K562 (cell line): ENCODE data around the gene GPR68. TPM values are rescaled to one million over a fixed set of nuclear protein-coding genes. Genes with fewer than 3 reads are reported as not detected.

Source experiments
- ATAC-seq: fragments of 200-7000 bp; cut with Tn5 transposase; 3 replicates; pipeline ENCODE4 v1.9.1; 2020; ENCODE audit warnings: moderate library complexity
- BruUV-seq: library from RNA; stranded (reverse); fragments of 400-500 nt; replicated peaks from 2 replicates; lab custom pipeline; 2021; lab: Mats Ljungman, UMichigan
- CTCF ChIA-PET: fragments of 300-600 bp; formaldehyde crosslinking; extraction: SDS; loops from one replicate; lab custom pipeline; 2021; ENCODE audit warnings: low intra/inter-chr PET ratio; lab: Yijun Ruan, JAX
- POLR2A ChIA-PET: fragments of 300-600, 350-650 bp; sonication (Branson Sonifier 250); formaldehyde crosslinking; extraction: SDS; loops from one replicate; lab custom pipeline; 2021; ENCODE audit warnings: antibody characterized with exemption, inconsistent platforms; lab: Yijun Ruan, JAX
- DNase-seq, 4 experiments: peaks; one replicate each; pipeline versions ENCODE4 v3.0.0 to v3.0.0-alpha.2; 2011 to 2018; ENCODE audit warnings: low spot score in 3 of 4, mixed read lengths in 3 of 4; ENCODE audit errors: extremely low read depth in 1 of 4
- FAIRE-seq: peaks from 2 replicates; lab custom pipeline; 2011; peaks lifted over from hg19 to GRCh38; lab: Jason Lieb, UNC
- H2AFZ ChIP-seq: 2 replicates; pipeline ENCODE4 v1.6.0; 2011; ENCODE audit warnings: low read depth, low read length, control low read depth, inconsistent platforms
- H3K27ac ChIP-seq: fragments of 200-600 bp; 3 replicates; pipeline ENCODE4 v1.8.0; 2011; ENCODE audit warnings: low read depth, mild to moderate bottlenecking, control low read depth, inconsistent platforms, low read length, moderate library complexity, mixed read lengths; ENCODE audit errors: extremely low read depth
- H3K27me3 ChIP-seq, 2 experiments: fragments of 300-600 bp in 1 of 2; 2 replicates in 1 of 2; 3 replicates in 1 of 2; pipeline versions ENCODE4 v1.6.0 to v1.8.0; 2011; ENCODE audit warnings: inconsistent platforms in 2 of 2, low read length in 2 of 2, mild to moderate bottlenecking in 1 of 2, mixed read lengths in 1 of 2, moderate library complexity in 1 of 2; ENCODE audit not compliant: control insufficient read depth in 2 of 2, insufficient read depth in 2 of 2
- H3K36me3 ChIP-seq: fragments of 300-600 bp; 3 replicates; pipeline ENCODE4 v1.8.0; 2011; ENCODE audit warnings: mild to moderate bottlenecking, low read length, inconsistent platforms; ENCODE audit not compliant: control insufficient read depth, insufficient read depth
- H3K4me1 ChIP-seq, 2 experiments: fragments of 200-600 bp in 1 of 2; replicated peaks in 1 of 2; 2 replicates in 1 of 2; 3 replicates in 1 of 2; pipeline versions ENCODE4 v1.5.1 to v1.8.0; 2011; ENCODE audit warnings: inconsistent platforms in 2 of 2, low read length in 2 of 2, mild to moderate bottlenecking in 1 of 2, mixed read lengths in 1 of 2, moderate library complexity in 1 of 2; ENCODE audit not compliant: control insufficient read depth in 2 of 2, insufficient read depth in 2 of 2
- H3K4me2 ChIP-seq: 2 replicates; pipeline ENCODE4 v1.6.1; 2011; ENCODE audit warnings: low read length, control low read depth, inconsistent platforms, mixed read lengths; ENCODE audit not compliant: insufficient read depth
- H3K4me3 ChIP-seq: fragments of 200-600 bp; sonication (generic), shearing (Covaris generic); 2 replicates; pipeline ENCODE4 v1.5.1; 2016; ENCODE audit warnings: control low read depth, inconsistent platforms
- H3K79me2 ChIP-seq: fragments of 200-600 bp; 3 replicates; pipeline ENCODE4 v1.8.0; 2011; ENCODE audit warnings: low read length, inconsistent platforms; ENCODE audit not compliant: control insufficient read depth, insufficient read depth
- H3K9ac ChIP-seq, 2 experiments: 2 replicates each; pipeline versions ENCODE4 v1.6.0 to v1.6.1; 2011; ENCODE audit warnings: low read depth in 2 of 2, low read length in 2 of 2, control low read depth in 1 of 2, inconsistent platforms in 1 of 2, mild to moderate bottlenecking in 1 of 2, mixed read lengths in 1 of 2; ENCODE audit not compliant: insufficient read depth in 1 of 2
- H3K9me1 ChIP-seq: one replicate; pipeline ENCODE4 v1.6.0; 2011; ENCODE audit warnings: inconsistent platforms, mild to moderate bottlenecking, low read length, moderate library complexity; ENCODE audit not compliant: control insufficient read depth, insufficient read depth
- H3K9me3 ChIP-seq: replicated peaks from 2 replicates; pipeline ENCODE4 v1.5.1; 2011; ENCODE audit warnings: low read depth, low read length, inconsistent platforms; ENCODE audit not compliant: control insufficient read depth, insufficient read depth
- H4K20me1 ChIP-seq: replicated peaks from 2 replicates; pipeline ENCODE4 v1.6.1; 2011; ENCODE audit warnings: low read length, inconsistent platforms, mixed read lengths; ENCODE audit not compliant: control insufficient read depth, insufficient read depth
- BMI1 ChIP-seq: fragments of 150-350 bp; IDR thresholded peaks from 2 replicates; pipeline ENCODE4 v1.6.1; 2014; ENCODE audit warnings: low read length
- KLF6 ChIP-seq: fragments of 250-450 bp; sonication (Bioruptor Pico); IDR thresholded peaks from 2 replicates; pipeline ENCODE4 v1.4.0; 2020; ENCODE audit warnings: mild to moderate bottlenecking, moderate library complexity, borderline replicate concordance
- NR1H2 ChIP-seq: sonication (generic); formaldehyde crosslinking; IDR thresholded peaks from 2 replicates; pipeline ENCODE4 v1.4.0; 2020; ENCODE audit warnings: mild to moderate bottlenecking, missing genetic modification reagents
- PATZ1 ChIP-seq: fragments of 250-450 bp; sonication (Bioruptor Pico); IDR thresholded peaks from 2 replicates; pipeline ENCODE4 v1.5.0; 2020; ENCODE audit warnings: mild to moderate bottlenecking, borderline replicate concordance
- PML ChIP-seq: IDR thresholded peaks from 2 replicates; pipeline ENCODE4 v1.6.1; 2012; ENCODE audit warnings: low read length, inconsistent platforms
- POLR2G ChIP-seq: fragments of 200-400 bp; formaldehyde crosslinking; IDR thresholded peaks from 2 replicates; pipeline ENCODE4 v1.6.1; 2017; ENCODE audit warnings: low read depth, mild to moderate bottlenecking, antibody characterized with exemption, low read length, moderate library complexity
- TAL1 ChIP-seq: fragments of 450-650 bp; IDR thresholded peaks from 2 replicates; pipeline ENCODE4 v1.6.1; 2016; ENCODE audit warnings: mild to moderate bottlenecking
- ZBED1 ChIP-seq: IDR thresholded peaks from 2 replicates; pipeline ENCODE4 v1.6.1; 2014
- ZFP91 ChIP-seq: sonication (generic); formaldehyde crosslinking; IDR thresholded peaks from 2 replicates; pipeline ENCODE4 v1.8.0; 2022; ENCODE audit warnings: mild to moderate bottlenecking, missing genetic modification reagents
- ZNF175 ChIP-seq: fragments of 200-800 bp; sonication (Bioruptor generic); IDR thresholded peaks from 2 replicates; pipeline ENCODE4 v1.6.1; 2016; ENCODE audit warnings: low read depth, mild to moderate bottlenecking, missing genetic modification characterization, missing compliant biosample characterization
- ZNF311 ChIP-seq: fragments of 250-450 bp; sonication (Bioruptor Pico); IDR thresholded peaks from 2 replicates; pipeline ENCODE4 v1.4.0; 2020; ENCODE audit warnings: mild to moderate bottlenecking, moderate library complexity
- ZNF354B ChIP-seq: fragments of 250-450 bp; sonication (Bioruptor Pico); IDR thresholded peaks from 2 replicates; pipeline ENCODE4 v1.4.0; 2020
- ZNF778 ChIP-seq: fragments of 450-650 bp; formaldehyde crosslinking; IDR thresholded peaks from 2 replicates; pipeline ENCODE4 v1.4.0; 2020; ENCODE audit warnings: mild to moderate bottlenecking, moderate library complexity
- WGBS: fragments of 100-300 bp; shearing (Covaris generic); methylation state at CpG from one replicate; pipeline ENCODE4 v1.1.6; 2016; ENCODE audit warnings: low coverage, mixed read lengths; ENCODE audit not compliant: insufficient coverage; ENCODE audit errors: missing lambda C conversion rate; 5-methylcytosine and 5-hydroxymethylcytosine counted together
- in situ Hi-C: fragments of 300-500 bp; cut with MboI; formaldehyde crosslinking; loops from 4 replicates; pipeline ENCODE4 v1.15.0; 2018; ENCODE audit warnings: inconsistent platforms, mixed read lengths
- intact Hi-C: fragments of 100-400 bp; cut with micrococcal nuclease; formaldehyde crosslinking; loops from 2 replicates; pipeline ENCODE4 v1.14.2; 2022
- polyA plus RNA-seq, 8 experiments: library from polyadenylated mRNA; depleted of rRNA in 4 of 8; stranded (reverse) in 5 of 8; unstranded in 3 of 8; fragments of >200 nt; fragmentation: Nextera tagmentation in 2 of 8; fragmentation: Illumina TruSeq in 1 of 8; extraction: Ambion mirVana in 2 of 8; extraction: Trizol in 1 of 8; gene quantifications; 2 replicates each; pipeline versions ENCODE4 v1.2.1 to v1.2.3, GENCODE V29; 2011 to 2014; ENCODE audit warnings: inconsistent platforms in 1 of 8, missing spikeins in 1 of 8
- total RNA-seq, 7 experiments: library from RNA; depleted of rRNA in 6 of 7; stranded (reverse); fragments of >200 nt in 6 of 7; fragmentation: Illumina TruSeq in 2 of 7; extraction: Trizol in 2 of 7; gene quantifications; 2 replicates each; pipeline versions ENCODE4 v1.2.1 to v1.2.3, GENCODE V29; 2011 to 2021; ENCODE audit warnings: low replicate concordance in 1 of 7

The GPR68 gene
- total and polyA plus RNA-seq, 9 of the 15 experiments (the other 6 are each of a cell fraction or from before 2014, with no cell fraction given): 0.41 to 9.4 (median 3.7) TPM

- intact Hi-C loops: no loop called here
- no peaks in the 10 kb centered on the region for H4K20me1 ChIP-seq
- no peak overlapping the region for H2AFZ ChIP-seq
- in situ Hi-C loops: no loop called here
- no peak overlapping the region for H3K4me2 ChIP-seq
- POLR2A ChIA-PET: interaction anchor here (1.2 kb wide), 1 partner anchor 10 kb away, joined by 5 read pairs; no protein-coding TSS in a partner anchor
- H3K27me3 ChIP-seq: no peaks in the 10 kb centered on the region
- peaks cover 37% of the 10 kb centered on the region for H3K36me3 ChIP-seq
- CTCF ChIA-PET: no interaction called here
- H3K9ac ChIP-seq: peak overlapping the region in 1 of 2 experiments; percentile 17; a peak in 1 of 4 replicates
- no TSS peak for BruUV-seq
- H3K27ac ChIP-seq: no peak overlapping the region
- H3K9me3 ChIP-seq: no peaks in the 10 kb centered on the region
- H3K79me2 ChIP-seq: no peaks in the 10 kb centered on the region
- WGBS: 93% methylated on average over 9 of the region's 12 CpGs
- no peaks in the 10 kb centered on the region for H3K4me1 ChIP-seq
- no peak for FAIRE-seq
- H3K4me3 ChIP-seq: no peak overlapping the region
- no peaks in the 10 kb centered on the region for H3K9me1 ChIP-seq
- no peak for ATAC-seq
- TF ChIP-seq ZNF311 (CRISPR knock-in tag): no peak
- DNase-seq: no peak
These were observed 51.4 kb downstream of the GPR68 start for GRCh38 chr14:91193069-91193468.

- CTCF ChIA-PET: no interaction called here
- in situ Hi-C loops: no loop called here
- ATAC-seq: no peak
- TF ChIP-seq PML (no peak), BMI1 (no peak), ZNF354B (CRISPR knock-in tag) (no peak), ZFP91 (CRISPR knock-in tag) (no peak), ZBED1 (no peak), NR1H2 (no peak), TAL1 (no peak), ZNF778 (CRISPR knock-in tag) (no peak), PATZ1 (CRISPR knock-in tag) (no peak), ZNF175 (no peak), KLF6 (CRISPR knock-in tag) (no peak), POLR2G (no peak)
These were observed 53.7 kb downstream of the GPR68 start for GRCh38 chr14:91190853-91191252.

More at GRCh38 chr14:91190853-91191252, 53.7 kb downstream of the GPR68 start:
- Histone ChIP-seq H3K9ac (no peak overlapping the region), H3K9me1 (no peaks in the 10 kb centered on the region), H3K27ac (no peak overlapping the region), H3K27me3 (no peaks in the 10 kb centered on the region), H4K20me1 (no peaks in the 10 kb centered on the region), H3K4me3 (no peak overlapping the region), H3K4me2 (no peak overlapping the region), H3K36me3 (peaks cover 35% of the 10 kb centered on the region), H3K9me3 (no peaks in the 10 kb centered on the region), H3K79me2 (no peaks in the 10 kb centered on the region), H2AFZ (no peak overlapping the region), H3K4me1 (no peaks in the 10 kb centered on the region; a peak in 1 of 5 replicates)
- POLR2A ChIA-PET: no interaction called here
- intact Hi-C loops: no loop called here
- FAIRE-seq: no peak
- WGBS: 92% methylated on average over 4 of the region's 9 CpGs
- BruUV-seq: no TSS peak
- no peak for DNase-seq
